Activated CD8-positive, alpha-beta T cell treated with anti-CD3 and anti-CD28 coated beads for 36 hours (primary cell): Measurements from ENCODE around the gene KLF7. TPM values are rescaled to one million over a fixed set of nuclear protein-coding genes. Genes with fewer than 3 reads are reported as not detected.
"Not testable (repeated sequence)": the region's sequence is repeated elsewhere in the genome, so short reads cannot be mapped to it uniquely, and the experiment has no call there.

ENCODE experiments used
- ATAC-seq: fragments of 200-7000 bp; cut with Tn5 transposase; one replicate; pipeline ENCODE4 v1.10.0; 2021; ENCODE audit warnings: mild to moderate bottlenecking, moderate library complexity
- CTCF ChIA-PET: fragments of 350-600 bp; sonication (Branson Sonifier 250); formaldehyde crosslinking; loops from one replicate; lab custom pipeline; 2021; ENCODE audit warnings: antibody characterized with exemption; lab: Charles Lee
- POLR2A ChIA-PET: fragments of 350-600 bp; sonication (Branson Sonifier 250); formaldehyde crosslinking; loops from one replicate; lab custom pipeline; 2021; ENCODE audit warnings: antibody characterized with exemption; lab: Charles Lee
- DNase-seq: peaks from one replicate; pipeline ENCODE4 v3.0.0-alpha.2; 2020
- H3K27ac Mint-ChIP-seq: one replicate; pipeline ENCODE4 v1.8.0; 2021; ENCODE audit warnings: mild to moderate bottlenecking, mixed read lengths
- H3K27me3 Mint-ChIP-seq: one replicate; pipeline ENCODE4 v1.8.0; 2021; ENCODE audit warnings: mixed read lengths
- H3K36me3 Mint-ChIP-seq: one replicate; pipeline ENCODE4 v1.8.0; 2021; ENCODE audit warnings: low read depth, mixed read lengths
- H3K4me1 Mint-ChIP-seq: one replicate; pipeline ENCODE4 v1.8.0; 2021; ENCODE audit warnings: low read depth, mixed read lengths
- H3K4me3 Mint-ChIP-seq: one replicate; pipeline ENCODE4 v1.8.0; 2021; ENCODE audit warnings: mild to moderate bottlenecking, moderate library complexity, mixed read lengths
- H3K9me3 Mint-ChIP-seq: one replicate; pipeline ENCODE4 v1.8.0; 2021; ENCODE audit warnings: mixed read lengths
- CTCF ChIP-seq: fragments of 200-600 bp; IDR thresholded peaks from one replicate; pipeline ENCODE4 v1.8.0; 2022; ENCODE audit warnings: antibody characterized with exemption, mild to moderate bottlenecking
- intact Hi-C: fragments of 100-400 bp; cut with micrococcal nuclease; formaldehyde crosslinking; loops from one replicate; pipeline ENCODE4 v1.10.0; 2022
- total RNA-seq, 2 experiments: library from RNA; stranded (reverse); gene quantifications; one replicate each; pipeline ENCODE4 v1.2.3, GENCODE V29; 2021

KLF7 gene
- total RNA-seq, 2 experiments from 2014 or later = 9.8 to 10.0 TPM

- Mint-ChIP-seq H3K27ac (no peak overlapping the region), H3K36me3 (no peaks in the 10 kb centered on the region), H3K9me3 (no peaks in the 10 kb centered on the region), H3K4me1 (no peaks in the 10 kb centered on the region), H3K27me3 (peaks cover 8% of the 10 kb centered on the region), H3K4me3 (no peak overlapping the region)
- ChIA-PET CTCF (no interaction called here), POLR2A (no interaction called here)
- intact Hi-C loops = no loop called here
- DNase-seq (no peak), ATAC-seq (no peak)
- no peak for TF ChIP-seq CTCF
These were observed 125.1 kb downstream of the KLF7 start for GRCh38 chr2:207040696-207041095.

DNA sequence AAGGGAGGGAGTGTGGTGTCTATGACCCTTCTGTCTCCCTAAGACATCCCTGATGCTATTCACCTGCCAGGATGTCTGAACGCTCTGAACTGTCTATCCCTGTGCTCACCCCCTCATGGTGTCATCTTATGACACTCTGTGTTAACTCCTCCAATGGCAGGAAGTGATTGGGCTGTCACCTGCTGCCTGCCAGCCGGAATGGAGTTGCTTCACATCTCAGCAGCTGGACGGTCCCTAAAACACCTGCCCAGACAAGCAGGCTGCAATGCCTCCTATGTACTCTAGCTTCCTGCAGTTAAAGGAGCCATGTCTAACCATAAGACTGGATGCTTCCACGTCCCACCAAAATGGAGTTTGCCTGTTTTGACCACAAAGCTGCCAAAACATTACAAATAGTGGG lies 126.5 kb downstream of the KLF7 start:
- Mint-ChIP-seq H3K27me3 (peaks cover 8% of the 10 kb centered on the region), H3K4me1 (no peaks in the 10 kb centered on the region), H3K9me3 (no peaks in the 10 kb centered on the region), H3K4me3 (no peak overlapping the region), H3K27ac (no peak overlapping the region), H3K36me3 (no peaks in the 10 kb centered on the region)
- ChIA-PET POLR2A (interaction anchor here (0.6 kb wide), 1 partner anchor 898 kb away, joined by 3 read pairs; no protein-coding TSS in a partner anchor), CTCF (interaction anchor here (1.1 kb wide), 1 partner anchor 18 kb away, joined by 3 read pairs; no protein-coding TSS in a partner anchor)
- DNase-seq = no peak
- intact Hi-C loops = no loop called here
- TF ChIP-seq CTCF = no peak
- ATAC-seq = no peak

- ChIA-PET CTCF (interaction anchor here (0.9 to 1.1 kb wide), 2 partner anchors 19 to 434 kb away, joined by 3 read pairs; no protein-coding TSS in a partner anchor), POLR2A (no interaction called here)
- no peak for TF ChIP-seq CTCF
- H3K4me3 Mint-ChIP-seq = no peak overlapping the region
- H3K27ac Mint-ChIP-seq = no peak overlapping the region
- no peaks in the 10 kb centered on the region for H3K4me1 Mint-ChIP-seq
- intact Hi-C loops = no loop called here
- peaks cover 5% of the 10 kb centered on the region for H3K9me3 Mint-ChIP-seq
- H3K36me3 Mint-ChIP-seq = no peaks in the 10 kb centered on the region
- peaks cover 7% of the 10 kb centered on the region for H3K27me3 Mint-ChIP-seq
- ATAC-seq = no peak
- no peak for DNase-seq
These were observed 127.4 kb downstream of the KLF7 start for GRCh38 chr2:207038299-207038698.

GRCh38 chr2:207037896-207038295 lies 127.9 kb downstream of the KLF7 start:
- peaks cover 8% of the 10 kb centered on the region for H3K9me3 Mint-ChIP-seq
- ATAC-seq (no peak), DNase-seq (no peak)
- CTCF ChIA-PET = no interaction called here
- no peak overlapping the region for H3K27ac Mint-ChIP-seq
- H3K27me3 Mint-ChIP-seq = peaks cover 7% of the 10 kb centered on the region
- intact Hi-C loops = no loop called here
- no peak overlapping the region for H3K4me3 Mint-ChIP-seq
- no peak for TF ChIP-seq CTCF
- H3K36me3 Mint-ChIP-seq = no peaks in the 10 kb centered on the region
- H3K4me1 Mint-ChIP-seq = no peaks in the 10 kb centered on the region
- POLR2A ChIA-PET = no interaction called here

DNA sequence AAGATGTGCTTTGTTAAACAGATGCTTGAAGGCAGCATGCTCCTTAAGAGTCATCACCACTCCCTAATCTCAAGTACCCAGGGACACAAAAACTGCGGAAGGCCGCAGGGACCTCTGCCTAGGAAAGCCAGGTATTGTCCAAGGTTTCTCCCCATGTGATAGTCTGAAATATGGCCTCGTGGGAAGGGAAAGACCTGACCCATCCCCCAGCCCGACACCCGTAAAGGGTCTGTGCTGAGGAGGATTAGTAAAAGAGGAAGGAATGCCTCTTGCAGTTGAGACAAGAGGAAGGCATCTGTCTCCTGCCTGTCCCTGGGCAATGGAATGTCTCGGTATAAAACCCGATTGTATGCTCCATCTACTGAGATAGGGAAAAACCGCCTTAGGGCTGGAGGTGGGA lies 128.7 kb downstream of the KLF7 start:
- H3K36me3 Mint-ChIP-seq, H3K27ac Mint-ChIP-seq, H3K4me3 Mint-ChIP-seq, H3K27me3 Mint-ChIP-seq, POLR2A ChIA-PET, CTCF ChIA-PET, intact Hi-C loops, H3K9me3 Mint-ChIP-seq, ATAC-seq, H3K4me1 Mint-ChIP-seq, DNase-seq: not testable (repeated sequence)

DNA sequence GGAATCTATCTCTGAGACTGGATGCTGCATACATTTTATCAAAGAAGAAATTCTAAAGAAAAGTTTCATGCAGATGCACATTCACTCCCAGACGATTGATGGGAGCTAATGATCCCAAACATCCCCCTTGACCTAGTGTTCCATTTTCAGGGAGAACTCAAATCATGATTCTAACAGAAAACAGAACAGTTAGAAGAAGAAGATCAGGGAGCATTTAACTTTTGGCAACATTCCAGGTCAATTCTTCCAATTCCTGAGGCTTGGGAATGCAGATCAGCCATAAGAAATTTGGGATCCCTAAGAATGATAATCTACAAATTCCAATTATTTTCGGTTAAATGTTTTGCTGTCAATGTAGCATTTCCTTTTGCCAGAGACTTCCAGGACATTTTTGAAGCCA lies 129.9 kb downstream of the KLF7 start:
- ChIA-PET POLR2A (no interaction called here), CTCF (no interaction called here)
- no peak overlapping the region for H3K27ac Mint-ChIP-seq
- intact Hi-C loops = no loop called here
- H3K36me3 Mint-ChIP-seq = no peaks in the 10 kb centered on the region
- H3K4me3 Mint-ChIP-seq = no peak overlapping the region
- H3K9me3 Mint-ChIP-seq = peaks cover 9% of the 10 kb centered on the region
- ATAC-seq (no peak), DNase-seq (no peak)
- no peak for TF ChIP-seq CTCF
- H3K27me3 Mint-ChIP-seq = peaks cover 5% of the 10 kb centered on the region
- H3K4me1 Mint-ChIP-seq = no peaks in the 10 kb centered on the region
